Heart left ventricle (tissue), 16 donors: ENCODE measurements around the gene RLF. TPM values are rescaled to one million over a fixed set of nuclear protein-coding genes. Genes with fewer than 3 reads are reported as not detected.

Experiments used
- ATAC-seq, 4 donors: fragments of 200-7000 bp; cut with Tn5 transposase; one replicate each; pipeline ENCODE4 v1.9.1; 2020 to 2022; ENCODE audit warnings: moderate library complexity in 4 of 4, mild to moderate bottlenecking in 3 of 4, moderate number of reproducible peaks in 1 of 4
- DNase-seq, 5 donors: peaks; one replicate each; pipeline ENCODE4 v3.0.0-alpha.2; 2020
- H3K27ac ChIP-seq, 12 donors: fragments of 200-600 bp; sonication (generic) in 4 of 12; one replicate each; pipeline versions ENCODE4 v1.5.0 to v1.8.0; 2016 to 2022; ENCODE audit warnings: mild to moderate bottlenecking in 2 of 12
- H3K27me3 ChIP-seq, 9 donors: fragments of 200-600 bp; sonication (generic) in 2 of 9; one replicate each; pipeline versions ENCODE4 v1.5.1 to v1.8.0; 2016 to 2022; ENCODE audit warnings: mild to moderate bottlenecking in 3 of 9
- H3K36me3 ChIP-seq, 9 donors: fragments of 200-600 bp; sonication (generic) in 2 of 9; one replicate each; pipeline versions ENCODE4 v1.5.0 to v1.8.0; 2018 to 2022; ENCODE audit warnings: mild to moderate bottlenecking in 2 of 9
- H3K4me1 ChIP-seq, 12 donors: fragments of 200-600 bp; sonication (generic) in 4 of 12; one replicate each; pipeline versions ENCODE4 v1.5.0 to v1.8.0; 2016 to 2022; ENCODE audit warnings: mild to moderate bottlenecking in 3 of 12
- H3K4me3 ChIP-seq, 12 donors: fragments of 200-600 bp; sonication (generic) in 4 of 12; one replicate each; pipeline versions ENCODE4 v1.5.0 to v1.8.0; 2017 to 2022; ENCODE audit warnings: mild to moderate bottlenecking in 9 of 12, moderate library complexity in 4 of 12
- H3K9me3 ChIP-seq, 12 donors: fragments of 200-600 bp; sonication (generic) in 4 of 12; one replicate each; pipeline versions ENCODE4 v1.5.0 to v1.8.0; 2016 to 2022; ENCODE audit warnings: mild to moderate bottlenecking in 1 of 12
- CTCF ChIP-seq, 12 donors: fragments of 200-600 bp; sonication (generic) in 4 of 12; IDR thresholded peaks; one replicate each; pipeline versions ENCODE4 v1.5.0 to v1.8.0; 2018 to 2022; ENCODE audit warnings: antibody characterized with exemption in 12 of 12, mild to moderate bottlenecking in 5 of 12
- POLR2A ChIP-seq, 2 donors: fragments of 450-650 bp; IDR thresholded peaks; one replicate each; pipeline ENCODE4 v1.6.1; 2017; ENCODE audit warnings: antibody characterized with exemption in 2 of 2, mild to moderate bottlenecking in 2 of 2, moderate library complexity in 2 of 2
- WGBS, 4 donors: extraction: QIAGEN DNeasy Blood & Tissue Kit in 2 of 4; methylation state at CpG; one replicate each; pipeline versions ENCODE4 v1.1.5 to v1.1.7; 2013 to 2018; 5-methylcytosine and 5-hydroxymethylcytosine counted together
- intact Hi-C, 10 donors: fragments of 100-400 bp; cut with DNase I; formaldehyde crosslinking; loops; one replicate each; pipeline versions ENCODE4 v1.11.1 to v1.14.2; 2022
- polyA plus RNA-seq, 2 donors: library from polyadenylated mRNA; stranded (reverse); fragments of 200-250 nt; gene quantifications; one replicate each; pipeline ENCODE4 v1.2.3, GENCODE V29; 2013
- total RNA-seq, 9 donors: library from RNA; depleted of rRNA in 2 of 9; stranded (reverse); fragments of >200 nt in 2 of 9; fragmentation: NEBNext Ultra II Directional in 3 of 9; extraction: Animal tissue kit (Norgen Biotek cat#: 25700) in 3 of 9; gene quantifications; one replicate each; pipeline versions ENCODE4 v1.1.0 to v1.2.4, GENCODE V29; 2016 to 2023
- donor health status: ischemic (EF 13 %, LVEDD 7.1; RV severe dilation, severe dysfunction).
- donor health status: healthy with polysubstance abuse.
- donor health status: DM: no; HTN: yes; CAD: no.
- donor health status: DM: no; HTN: no; CAD: no.
- donor health status: ischemic (EF 25% LVEDD 6.9; RV normal size, moderate dysfunction).
- donor health status: ischemic (EF 25% LVEDD 5.7; RV mildly dilated, moderate dysfunction).
- donor health status: healthy.
- donor health status: DM: yes; HTN: yes; CAD: no.
- donor health status: ischemic (EF 35%, LVEDD 5.7; RV mildly dilated, moderate dysfunction).
- donor health status: nonischemic (EF 11% LVEDD 7.7; RV severe dilation, severe dysfunction).
- donor health status: DM: yes; HTN: yes; CAD: no.
- donor health status: PGD.
- donor health status: ischemic (EF 29% LVEDD 5.4; RV normal size, mild dysfunction).
- donor health status: nonischemic (EF 23%, LVEDD 6.1; RV moderate dilation, normal function).

The RLF gene
- total and polyA plus RNA-seq, 11 donors, result 2.7 to 14.5 (median 11.2) TPM

GRCh38 chr1:40270152-40270834 lies 109.1 kb downstream of the RLF start:
- no peak for TF ChIP-seq CTCF (IDR thresholded peaks at IDR 0.05)
- TF ChIP-seq POLR2A (IDR thresholded peaks at IDR 0.05), result no peak
- H3K9me3 ChIP-seq, result no peaks in the 10 kb centered on the region
- peaks cover 0 to 99% (median 83%) of the 10 kb centered on the region in 9 donors for H3K36me3 ChIP-seq
- WGBS, 4 donors, result 59 to 92% (median 72%) methylated on average over 3 of the region's 3 CpGs
- H3K4me3 ChIP-seq, result no peak overlapping the region
- H3K27ac ChIP-seq, result no peak overlapping the region
- peaks cover 0 to 28% (median 9%) of the 10 kb centered on the region in 12 donors for H3K4me1 ChIP-seq
- DNase-seq (no peak), ATAC-seq (no peak)
- intact Hi-C loops, result no loop called here
- no peaks in the 10 kb centered on the region for H3K27me3 ChIP-seq

DNA sequence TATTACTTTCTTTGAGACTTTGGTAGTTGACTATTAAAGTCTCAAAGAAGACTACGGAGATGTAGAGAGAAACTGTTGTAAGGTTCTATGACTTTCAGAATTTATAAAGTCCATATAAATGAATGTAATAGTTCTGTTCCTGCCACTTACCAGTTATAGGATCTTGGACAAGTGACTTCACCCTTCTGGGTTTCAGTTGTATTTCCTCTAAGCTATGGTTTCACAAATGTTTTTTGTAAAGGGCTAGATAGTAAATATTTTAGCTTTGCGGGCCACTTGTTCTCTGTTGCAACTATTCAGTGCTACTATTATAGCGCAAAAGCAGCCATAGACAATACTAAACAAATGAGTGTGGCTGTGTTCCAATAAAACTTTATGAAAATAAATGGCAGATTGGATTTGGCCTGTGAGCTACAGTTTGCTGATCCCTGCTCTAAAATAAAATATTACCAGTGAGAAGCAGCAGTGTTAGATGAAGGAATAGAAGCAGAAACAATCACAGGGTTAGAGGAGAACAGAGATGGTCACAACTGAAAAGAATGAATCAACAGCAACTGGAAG lies 111.5 kb downstream of the RLF start:
- H3K9me3 ChIP-seq, result no peaks in the 10 kb centered on the region
- ATAC-seq (no peak), DNase-seq (no peak)
- no peak for TF ChIP-seq POLR2A (IDR thresholded peaks at IDR 0.05)
- TF ChIP-seq CTCF (IDR thresholded peaks at IDR 0.05), result no peak
- peaks cover 0 to 11% (median 3%) of the 10 kb centered on the region in 12 donors for H3K4me1 ChIP-seq
- H3K4me3 ChIP-seq, result no peak overlapping the region
- H3K27me3 ChIP-seq, result no peaks in the 10 kb centered on the region
- H3K36me3 ChIP-seq, result peaks cover 0 to 100% (median 89%) of the 10 kb centered on the region in 9 donors
- H3K27ac ChIP-seq, result no peak overlapping the region
- intact Hi-C loops, result no loop called here
- 97 to 99% (median 98%) methylated on average over 3 of the region's 3 CpGs for WGBS, 4 donors

- intact Hi-C loops, result no loop called here
- 59 to 82% (median 78%) methylated on average over 4 of the region's 4 CpGs for WGBS, 4 donors
- DNase-seq (no peak), ATAC-seq (no peak)
- TF ChIP-seq CTCF (IDR thresholded peaks at IDR 0.05), result no peak
- no peak for TF ChIP-seq POLR2A (IDR thresholded peaks at IDR 0.05)
- Histone ChIP-seq H3K27me3 (no peaks in the 10 kb centered on the region), H3K27ac (no peak overlapping the region), H3K4me1 (peaks cover 0 to 11% (median 0%) of the 10 kb centered on the region in 12 donors), H3K36me3 (peaks cover 0 to 97% (median 84%) of the 10 kb centered on the region in 9 donors), H3K4me3 (no peak overlapping the region), H3K9me3 (no peaks in the 10 kb centered on the region)
These were observed 112.5 kb downstream of the RLF start for GRCh38 chr1:40273547-40274166.

- H3K4me1 ChIP-seq, result peaks cover 0 to 10% (median 0%) of the 10 kb centered on the region in 12 donors
- no peak for DNase-seq
- no peaks in the 10 kb centered on the region for H3K9me3 ChIP-seq
- no peaks in the 10 kb centered on the region for H3K27me3 ChIP-seq
- TF ChIP-seq CTCF (IDR thresholded peaks at IDR 0.05), result no peak
- no peak for TF ChIP-seq POLR2A (IDR thresholded peaks at IDR 0.05)
- no peak for ATAC-seq
- H3K36me3 ChIP-seq, result peaks cover 0 to 97% (median 81%) of the 10 kb centered on the region in 9 donors
- intact Hi-C loops, result no loop called here
- no peak overlapping the region for H3K27ac ChIP-seq
- no peak overlapping the region for H3K4me3 ChIP-seq
- WGBS, 4 donors, result 93 to 97% (median 95%) methylated on average over 2 of the region's 2 CpGs
These were observed 113.1 kb downstream of the RLF start for GRCh38 chr1:40274331-40274730.
